Measurements from ENCODE around the gene LRBA. TPM values are rescaled to one million over a fixed set of nuclear protein-coding genes. Genes with fewer than 3 reads are reported as not detected.

Gene LRBA
- total and polyA plus RNA-seq, 2 of the 4 experiments (the other 2 are of a cell fraction): 10.2 to 51.6 TPM

DNA sequence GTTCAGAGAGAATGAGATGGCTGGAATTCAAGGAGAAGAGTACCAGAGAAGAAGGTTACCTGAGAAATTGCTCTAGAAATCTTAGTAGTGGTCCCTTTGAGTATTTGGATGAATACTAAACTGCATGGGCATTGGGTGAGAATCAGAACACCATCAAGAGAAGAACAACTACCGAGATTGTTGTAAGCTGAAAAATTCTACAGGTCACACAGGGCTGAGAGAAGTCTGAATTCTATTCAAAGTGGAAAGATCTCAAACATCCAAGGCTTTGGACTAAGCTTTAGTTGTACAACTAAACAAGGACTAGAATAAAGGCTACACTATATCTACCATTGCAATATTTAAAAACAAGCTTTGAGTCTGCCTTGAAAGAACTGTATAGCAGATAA is 40.8 kb downstream of the LRBA start:
- Histone ChIP-seq H3K9me3 (ENCODE audit: control insufficient read depth, insufficient read depth, low read length) (no peaks in the 10 kb centered on the region), H3K4me3 (ENCODE audit: insufficient read depth, low read depth, low read length) (no peak overlapping the region), H4K91ac (ENCODE audit: insufficient read depth, low read depth, low read length) (no peak overlapping the region), H3K18ac (ENCODE audit: low read depth, low read length) (no peak overlapping the region), H2AK9ac (replicated peaks; ENCODE audit: low read depth, low read length, poor library complexity) (no peak overlapping the region), H3K36me3 (ENCODE audit: control insufficient read depth, insufficient read depth, low read length) (no peaks in the 10 kb centered on the region), H3K4me1 (ENCODE audit: control insufficient read depth, insufficient read depth, low read length) (no peaks in the 10 kb centered on the region), H2AFZ (replicated peaks; ENCODE audit: low read length, poor library complexity) (no peak overlapping the region), H2BK5ac (ENCODE audit: low read depth, low read length, poor library complexity, severe bottlenecking) (no peak overlapping the region), H2BK120ac (ENCODE audit: low read depth, low read length) (no peak overlapping the region), H3K9ac (ENCODE audit: low read depth, low read length) (no peak overlapping the region), H2AK5ac (ENCODE audit: low read depth, low read length) (no peak overlapping the region), H2BK20ac (ENCODE audit: low read depth, low read length) (no peak overlapping the region), H3K4me2 (ENCODE audit: low read depth, low read length) (no peak overlapping the region), H3K27me3 (ENCODE audit: control insufficient read depth, insufficient read depth, low read length) (no peaks in the 10 kb centered on the region), H2BK15ac (ENCODE audit: low read depth, low read length) (no peak overlapping the region), H3K56ac (ENCODE audit: extremely low read depth, insufficient read depth, low read length) (no peak overlapping the region), H4K8ac (ENCODE audit: low read depth in 2 of 2, low read length in 2 of 2) (no peak overlapping the region), H3K4ac (ENCODE audit: low read depth, low read length) (no peak overlapping the region), H3K27ac (ENCODE audit: insufficient read depth, low read length) (no peak overlapping the region), H3K79me1 (ENCODE audit: low read depth in 1 of 2, low read length in 2 of 2) (peaks cover 0 to 4% of the 10 kb centered on the region in 2 experiments; a peak in 1 of 4 replicates), H4K5ac (ENCODE audit: low read depth, low read length) (no peak overlapping the region), H4K20me1 (ENCODE audit: insufficient read depth, low read length) (no peaks in the 10 kb centered on the region), H3K14ac (replicated peaks; ENCODE audit: low read depth, low read length) (no peak overlapping the region), H3K23ac (ENCODE audit: low read depth, low read length) (no peak overlapping the region), H3K9me1 (ENCODE audit: insufficient read depth, low read length) (no peaks in the 10 kb centered on the region)
- ATAC-seq (ENCODE audit: low read depth) (no peak), DNase-seq (no peak)
- intact Hi-C loops (cut with micrococcal nuclease): no loop called here
- in situ Hi-C loops (cut with MboI; ENCODE audit: low sequenced_read_pairs): no loop called here
- POLR2A ChIA-PET (ENCODE audit: unreplicated experiment): no interaction called here
- TF ChIP-seq MAFK (IDR thresholded peaks at IDR 0.05; ENCODE audit: low read depth, low read length) (no peak), RAD21 (IDR thresholded peaks at IDR 0.05; ENCODE audit: low read length) (no peak), POLR2A (IDR thresholded peaks at IDR 0.05; ENCODE audit: low read depth, low read length) (no peak), CHD1 (IDR thresholded peaks at IDR 0.05; ENCODE audit: low read depth, low read length) (no peak), BHLHE40 (IDR thresholded peaks at IDR 0.05; ENCODE audit: low read depth, low read length) (no peak), USF2 (IDR thresholded peaks at IDR 0.05; ENCODE audit: low read depth, low read length) (no peak), NFE2L2 (IDR thresholded peaks at IDR 0.05; ENCODE audit: low read depth, low read length) (no peak), FOS (IDR thresholded peaks at IDR 0.05; ENCODE audit: low read depth, low read length) (no peak)
- TF ChIP-seq, protein P1, sequence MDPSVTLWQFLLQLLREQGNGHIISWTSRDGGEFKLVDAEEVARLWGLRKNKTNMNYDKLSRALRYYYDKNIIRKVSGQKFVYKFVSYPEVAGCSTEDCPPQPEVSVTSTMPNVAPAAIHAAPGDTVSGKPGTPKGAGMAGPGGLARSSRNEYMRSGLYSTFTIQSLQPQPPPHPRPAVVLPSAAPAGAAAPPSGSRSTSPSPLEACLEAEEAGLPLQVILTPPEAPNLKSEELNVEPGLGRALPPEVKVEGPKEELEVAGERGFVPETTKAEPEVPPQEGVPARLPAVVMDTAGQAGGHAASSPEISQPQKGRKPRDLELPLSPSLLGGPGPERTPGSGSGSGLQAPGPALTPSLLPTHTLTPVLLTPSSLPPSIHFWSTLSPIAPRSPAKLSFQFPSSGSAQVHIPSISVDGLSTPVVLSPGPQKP (IDR thresholded peaks at IDR 0.05; ENCODE audit: borderline replicate concordance, low read depth, low read length): no peak
- BruUV-seq (replicated peaks): no TSS peak
- CTCF ChIA-PET: no interaction called here
- dilution Hi-C loops (cut with HindIII; ENCODE audit: low sequenced_read_pairs, unreplicated experiment): no loop called here
- WGBS, 2 experiments (ENCODE audit: extremely low coverage in 2 of 2, insufficient read length in 1 of 2): no CpG with 5 or more reads among the region's 1 CpG
